Activated CD4-positive, alpha-beta T cell treated with anti-CD3 and anti-CD28 coated beads, Interleukin-2, amount 50 U/mL, for 24 hours (primary cell): ENCODE measurements around the gene C5AR1.
A peak's percentile ranks its signal among the peaks of the same experiment; 100 is the strongest.
"Not testable (repeated sequence)": the region's sequence is repeated elsewhere in the genome, so short reads cannot be mapped to it uniquely, and the experiment has no call there.

Source experiments
- DNase-seq, 2 donors: peaks; one replicate each; pipeline ENCODE4 v3.0.0-alpha.2; 2020; ENCODE audit warnings: low read depth in 1 of 2, low spot score in 1 of 2

C5AR1 gene

GRCh38 chr19:47331490-47331889, 21.8 kb downstream of the C5AR1 start:
- no peak for DNase-seq

- no peak for DNase-seq
Observed at GRCh38 chr19:47331931-47332547, 22.4 kb downstream of the C5AR1 start, which contains the start of gene C5AR2. Gene C5AR2, plus strand, starts transcription at chr19:47332175. Its CDS starts 8,625 bp downstream, at chr19:47340800.

- DNase-seq = not testable (repeated sequence)
Observed at GRCh38 chr19:47336765-47337718, 27.4 kb downstream of the C5AR1 start.

GRCh38 chr19:47339196-47339880, 29.7 kb downstream of the C5AR1 start:
- no peak for DNase-seq

GRCh38 chr19:47340477-47341208, 31.0 kb downstream of the C5AR1 start:
- DNase-seq = no peak

GRCh38 chr19:47341734-47342133, 32.1 kb downstream of the C5AR1 start:
- DNase-seq = no peak

GRCh38 chr19:47343194-47343802, 33.6 kb downstream of the C5AR1 start:
- DNase-seq = no peak

GRCh38 chr19:47344425-47344824, 34.8 kb downstream of the C5AR1 start:
- no peak for DNase-seq

GRCh38 chr19:47346024-47346423, 36.4 kb downstream of the C5AR1 start:
- not testable (repeated sequence) for DNase-seq

GRCh38 chr19:47348819-47349795, 39.4 kb downstream of the C5AR1 start, which contains the start of gene DHX34:
Gene DHX34, plus strand, starts transcription at chr19:47349315. Its CDS starts 3,716 bp downstream, at chr19:47353031.
- peak; percentile 98 for DNase-seq

GRCh38 chr19:47350630-47351029, 41.0 kb downstream of the C5AR1 start:
- no peak for DNase-seq

- no peak for DNase-seq
Observed at GRCh38 chr19:47351548-47351947, 41.9 kb downstream of the C5AR1 start.

GRCh38 chr19:47352095-47352494, 42.4 kb downstream of the C5AR1 start:
- no peak for DNase-seq

- no peak for DNase-seq
Observed at GRCh38 chr19:47353307-47353712, 43.6 kb downstream of the C5AR1 start.

GRCh38 chr19:47356900-47357299, 47.2 kb downstream of the C5AR1 start:
- no peak for DNase-seq

GRCh38 chr19:47357788-47358680, 48.4 kb downstream of the C5AR1 start:
- no peak for DNase-seq

GRCh38 chr19:47358936-47359335, 49.3 kb downstream of the C5AR1 start:
- DNase-seq = no peak

GRCh38 chr19:47362321-47362720, 52.7 kb downstream of the C5AR1 start:
- DNase-seq = no peak
